Measurements from ENCODE around the gene BTN2A1. TPM values are rescaled to one million over a fixed set of nuclear protein-coding genes. Genes with fewer than 3 reads are reported as not detected.
"Not testable (repeated sequence)": the region's sequence is repeated elsewhere in the genome, so short reads cannot be mapped to it uniquely, and the experiment has no call there.

Gene BTN2A1
- total RNA-seq, 4 donors from 2014 or later = 15.7 to 29.0 (median 17.1) TPM

- DNase-seq (ENCODE audit: low spot score in 2 of 2) = no peak
- no peak overlapping the region for H3K4me3 ChIP-seq
- 85 to 93% methylated on average over 1 of the region's 1 CpG for WGBS, 2 donors
- H3K4me1 ChIP-seq = peaks cover 0 to 18% (median 9%) of the 10 kb centered on the region in 4 donors
- no peak for TF ChIP-seq EP300 (IDR thresholded peaks at IDR 0.05)
- no peak for TF ChIP-seq CTCF (IDR thresholded peaks at IDR 0.05)
- TF ChIP-seq POLR2A (IDR thresholded peaks at IDR 0.05) = no peak
- H3K27ac ChIP-seq = no peak overlapping the region
- H3K36me3 ChIP-seq = peaks cover 0 to 26% (median 1%) of the 10 kb centered on the region in 3 donors
- H3K9me3 ChIP-seq = no peaks in the 10 kb centered on the region
- no peaks in the 10 kb centered on the region for H3K27me3 ChIP-seq
Observed at GRCh38 chr6:26454631-26455030, 3.1 kb upstream of the BTN2A1 start.

GRCh38 chr6:26455357-26455970, 2.3 kb upstream of the BTN2A1 start:
- H3K4me3 ChIP-seq = no peak overlapping the region
- no peaks in the 10 kb centered on the region for H3K27me3 ChIP-seq
- no peak for DNase-seq (ENCODE audit: low spot score in 2 of 2)
- no peak for TF ChIP-seq EP300 (IDR thresholded peaks at IDR 0.05)
- no peak for TF ChIP-seq POLR2A (IDR thresholded peaks at IDR 0.05)
- no peak for TF ChIP-seq CTCF (IDR thresholded peaks at IDR 0.05)
- H3K4me1 ChIP-seq = peaks cover 0 to 27% (median 17%) of the 10 kb centered on the region in 4 donors
- 90 to 93% methylated on average over 3 of the region's 3 CpGs for WGBS, 2 donors
- peaks cover 0 to 26% (median 0%) of the 10 kb centered on the region in 3 donors for H3K36me3 ChIP-seq
- H3K27ac ChIP-seq = no peak overlapping the region
- H3K9me3 ChIP-seq = no peaks in the 10 kb centered on the region

GRCh38 chr6:26457264-26457805, 420 bp upstream of the BTN2A1 start:
- no peaks in the 10 kb centered on the region for H3K27me3 ChIP-seq
- no peaks in the 10 kb centered on the region for H3K9me3 ChIP-seq
- H3K4me1 ChIP-seq = peaks cover 0 to 44% (median 28%) of the 10 kb centered on the region in 4 donors
- H3K36me3 ChIP-seq = peaks cover 0 to 18% (median 0%) of the 10 kb centered on the region in 3 donors
- WGBS, 2 donors = 8 to 15% methylated on average over 9 of the region's 9 CpGs
- H3K27ac ChIP-seq = peak overlapping the region; percentile 87 to 98 (median 94)
- DNase-seq (ENCODE audit: low spot score in 2 of 2) = no peak
- TF ChIP-seq POLR2A (IDR thresholded peaks at IDR 0.05) (no peak), EP300 (IDR thresholded peaks at IDR 0.05) (no peak), CTCF (IDR thresholded peaks at IDR 0.05) (no peak)
- peak overlapping the region; percentile 23 to 91 (median 86) for H3K4me3 ChIP-seq

GRCh38 chr6:26459023-26459810, 1.5 kb downstream of the BTN2A1 start:
- Histone ChIP-seq H3K27me3 (no peaks in the 10 kb centered on the region), H3K4me1 (peaks cover 0 to 49% (median 28%) of the 10 kb centered on the region in 4 donors)
- 77 to 79% methylated on average over 16 of the region's 16 CpGs for WGBS, 2 donors

GRCh38 chr6:26461353-26461752, 3.6 kb downstream of the BTN2A1 start:
- peaks cover 0 to 49% (median 28%) of the 10 kb centered on the region in 4 donors for H3K4me1 ChIP-seq
- H3K9me3 ChIP-seq; DNase-seq (ENCODE audit: low spot score in 2 of 2); H3K27me3 ChIP-seq; H3K27ac ChIP-seq; H3K4me3 ChIP-seq: not testable (repeated sequence)
- H3K36me3 ChIP-seq = peaks cover 2 to 58% (median 22%) of the 10 kb centered on the region in 3 donors
- WGBS, 2 donors = 66 to 79% methylated on average over 5 of the region's 5 CpGs

More at GRCh38 chr6:26459023-26459810, 1.5 kb downstream of the BTN2A1 start:
- no peaks in the 10 kb centered on the region for H3K9me3 ChIP-seq
- no peak overlapping the region for H3K27ac ChIP-seq
- no peak for DNase-seq (ENCODE audit: low spot score in 2 of 2)
- peak overlapping the region in 2 of 4 donors; percentile 85 to 91 for H3K4me3 ChIP-seq
- no peak for TF ChIP-seq CTCF (IDR thresholded peaks at IDR 0.05)
- no peak for TF ChIP-seq EP300 (IDR thresholded peaks at IDR 0.05)
- TF ChIP-seq POLR2A (IDR thresholded peaks at IDR 0.05) = no peak
- H3K36me3 ChIP-seq = peaks cover 0 to 37% (median 8%) of the 10 kb centered on the region in 3 donors

Measured in tibial nerve (tissue), 4 donors.